ENCODE measurements around the gene FADS6. TPM values are rescaled to one million over a fixed set of nuclear protein-coding genes. Genes with fewer than 3 reads are reported as not detected.

Gene FADS6, protein sequence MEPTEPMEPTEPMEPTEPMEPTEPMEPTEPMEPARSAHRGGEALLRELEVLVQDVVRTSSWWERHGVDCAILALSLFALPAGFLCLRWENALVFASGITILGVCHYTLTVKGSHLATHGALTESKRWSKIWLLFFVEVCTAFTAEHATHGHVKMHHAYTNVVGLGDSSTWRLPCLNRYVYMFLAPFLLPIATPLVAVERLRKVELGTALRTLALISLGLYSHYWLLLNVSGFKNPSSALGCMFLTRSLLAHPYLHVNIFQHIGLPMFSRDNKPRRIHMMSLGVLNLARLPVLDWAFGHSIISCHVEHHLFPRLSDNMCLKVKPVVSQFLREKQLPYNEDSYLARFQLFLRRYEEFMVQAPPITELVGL
- total RNA-seq = not detected
- polyA plus RNA-seq = 0.05 TPM
- long read RNA-seq, donor 1 = 0 reads
- long read RNA-seq, donor 2 = 0 reads
- long read RNA-seq, donor 3 = 0 reads
- long read RNA-seq, donor 4 = 0 reads

- ATAC-seq (peak; percentile 59 to 66), DNase-seq (no peak)
- no peaks in the 10 kb centered on the region for H3K9me3 ChIP-seq (ENCODE audit: control insufficient read depth, low read length)
- H3K4me3 ChIP-seq (ENCODE audit: low read length) = peak within 1 kb of the TSS; percentile 43
- intact Hi-C loops (cut with DNase I) = no loop called here
- no peak within 1 kb of the TSS for H3K27ac ChIP-seq (ENCODE audit: low read length)
- H3K4me1 ChIP-seq (ENCODE audit: control insufficient read depth, insufficient read depth, low read length) = peaks cover 2% of the 10 kb centered on the region
- 3% methylated on average over 86 of the region's 86 CpGs for WGBS
- H3K27me3 ChIP-seq (ENCODE audit: control insufficient read depth, insufficient read depth) = no peaks in the 10 kb centered on the region
These were observed at the start of gene FADS6 for GRCh38 chr17:74892974-74893911. TSS of gene FADS6 (minus strand) at chr17:74893633. CDS start at chr17:74893595, 38 bp downstream.

- no peaks in the 10 kb centered on the region for H3K4me1 ChIP-seq (ENCODE audit: control insufficient read depth, insufficient read depth, low read length)
- H3K9me3 ChIP-seq (ENCODE audit: control insufficient read depth, low read length) = no peaks in the 10 kb centered on the region
- intact Hi-C loops (cut with DNase I) = no loop called here
- 78% methylated on average over 21 of the region's 21 CpGs for WGBS
- ATAC-seq (no peak), DNase-seq (no peak)
- H3K4me3 ChIP-seq (ENCODE audit: low read length) = no peak overlapping the region
- no peaks in the 10 kb centered on the region for H3K27me3 ChIP-seq (ENCODE audit: control insufficient read depth, insufficient read depth)
- H3K27ac ChIP-seq (ENCODE audit: low read length) = no peak overlapping the region
These were observed 47.8 kb upstream of the FADS6 start for GRCh38 chr17:74941128-74941725.

DNA sequence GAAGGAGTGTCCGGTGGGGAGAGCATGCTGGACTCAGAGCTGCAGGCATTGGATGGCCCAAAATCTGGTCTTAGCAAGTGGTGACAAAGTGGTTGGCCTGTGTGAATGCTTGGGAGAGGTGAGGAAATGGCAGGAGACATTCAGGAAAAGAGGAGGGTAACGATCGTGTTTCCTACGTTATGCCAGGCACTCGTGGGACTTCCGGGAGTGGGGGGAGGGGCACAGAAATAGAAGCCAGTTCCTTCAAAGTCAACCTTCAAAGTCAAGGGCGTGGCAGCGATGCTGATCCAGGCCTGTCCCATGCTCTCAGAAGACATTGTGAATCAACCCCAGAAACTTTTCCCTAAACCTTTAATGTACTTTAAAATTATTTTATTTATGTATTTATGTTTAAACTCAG lies 46.1 kb upstream of the FADS6 start:
- no peaks in the 10 kb centered on the region for H3K27me3 ChIP-seq (ENCODE audit: control insufficient read depth, insufficient read depth)
- no peak overlapping the region for H3K27ac ChIP-seq (ENCODE audit: low read length)
- DNase-seq (no peak), ATAC-seq (no peak)
- no peaks in the 10 kb centered on the region for H3K4me1 ChIP-seq (ENCODE audit: control insufficient read depth, insufficient read depth, low read length)
- H3K9me3 ChIP-seq (ENCODE audit: control insufficient read depth, low read length) = no peaks in the 10 kb centered on the region
- intact Hi-C loops (cut with DNase I) = no loop called here
- 47% methylated on average over 8 of the region's 8 CpGs for WGBS
- H3K4me3 ChIP-seq (ENCODE audit: low read length) = no peak overlapping the region

GRCh38 chr17:74938194-74938950 lies 44.9 kb upstream of the FADS6 start:
- ATAC-seq (no peak), DNase-seq (no peak)
- WGBS = 46% methylated on average over 8 of the region's 8 CpGs
- intact Hi-C loops (cut with DNase I) = no loop called here
- H3K4me1 ChIP-seq (ENCODE audit: control insufficient read depth, insufficient read depth, low read length) = no peaks in the 10 kb centered on the region
- H3K27ac ChIP-seq (ENCODE audit: low read length) = no peak overlapping the region
- H3K27me3 ChIP-seq (ENCODE audit: control insufficient read depth, insufficient read depth) = no peaks in the 10 kb centered on the region
- H3K4me3 ChIP-seq (ENCODE audit: low read length) = no peak overlapping the region
- no peaks in the 10 kb centered on the region for H3K9me3 ChIP-seq (ENCODE audit: control insufficient read depth, low read length)

DNA sequence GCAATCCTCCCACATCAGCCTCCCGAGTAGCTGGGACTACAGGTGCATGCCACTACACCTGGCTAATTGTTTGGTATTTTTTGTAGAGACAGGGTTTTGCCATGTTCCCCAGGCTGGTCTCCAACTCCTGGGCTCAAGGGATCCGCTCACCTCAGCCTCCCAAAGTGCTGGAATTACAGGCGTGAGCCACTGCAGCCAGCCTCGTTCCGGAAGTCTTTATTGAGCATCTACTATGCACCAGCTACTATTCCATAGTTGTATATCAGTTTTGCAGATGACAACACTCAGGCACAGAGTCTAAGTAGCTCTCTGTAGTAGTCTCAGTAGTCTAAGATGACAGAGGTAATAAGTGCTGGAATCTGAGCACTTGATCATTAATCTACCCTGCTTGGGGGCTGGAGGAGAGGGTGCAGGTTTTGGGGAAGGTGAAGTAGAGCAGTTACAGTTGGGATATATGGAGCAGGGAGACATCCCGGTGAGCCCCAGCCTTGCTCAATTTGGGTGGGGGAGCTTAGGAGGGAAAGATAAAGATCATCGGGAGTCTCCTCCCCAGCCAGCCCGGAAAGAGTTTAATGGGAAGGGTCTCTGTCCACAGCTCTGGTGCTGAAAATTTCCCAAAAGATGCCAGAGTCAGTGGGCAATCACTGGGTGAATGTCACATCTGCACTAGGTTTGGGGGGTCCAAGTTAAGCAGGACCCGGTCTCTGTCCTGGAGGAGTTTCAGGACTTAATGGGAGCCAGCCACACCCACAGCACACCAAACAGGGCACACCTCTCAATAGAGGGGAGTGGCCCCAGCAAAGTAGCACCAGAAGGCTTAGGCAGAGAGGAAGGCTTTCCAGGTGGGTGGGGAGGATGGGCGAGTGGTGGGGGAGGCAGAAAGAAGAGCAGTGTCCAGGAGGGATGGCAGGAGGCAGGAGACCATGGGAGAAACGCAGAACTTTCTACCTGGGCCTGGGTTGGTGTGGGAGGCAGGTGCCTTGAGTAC lies 43.9 kb upstream of the FADS6 start:
- ATAC-seq (no peak), DNase-seq (no peak)
- no peaks in the 10 kb centered on the region for H3K27me3 ChIP-seq (ENCODE audit: control insufficient read depth, insufficient read depth)
- no peaks in the 10 kb centered on the region for H3K9me3 ChIP-seq (ENCODE audit: control insufficient read depth, low read length)
- no peak overlapping the region for H3K4me3 ChIP-seq (ENCODE audit: low read length)
- WGBS = 51% methylated on average over 11 of the region's 11 CpGs
- H3K4me1 ChIP-seq (ENCODE audit: control insufficient read depth, insufficient read depth, low read length) = no peaks in the 10 kb centered on the region
- intact Hi-C loops (cut with DNase I) = no loop called here
- H3K27ac ChIP-seq (ENCODE audit: low read length) = no peak overlapping the region

GRCh38 chr17:74936470-74936799 lies 43.0 kb upstream of the FADS6 start:
- H3K4me1 ChIP-seq (ENCODE audit: control insufficient read depth, insufficient read depth, low read length) = no peaks in the 10 kb centered on the region
- intact Hi-C loops (cut with DNase I) = no loop called here
- 14% methylated on average over 12 of the region's 12 CpGs for WGBS
- no peaks in the 10 kb centered on the region for H3K9me3 ChIP-seq (ENCODE audit: control insufficient read depth, low read length)
- H3K27ac ChIP-seq (ENCODE audit: low read length) = no peak overlapping the region
- ATAC-seq (no peak), DNase-seq (no peak)
- H3K4me3 ChIP-seq (ENCODE audit: low read length) = no peak overlapping the region
- no peaks in the 10 kb centered on the region for H3K27me3 ChIP-seq (ENCODE audit: control insufficient read depth, insufficient read depth)

GRCh38 chr17:74935585-74936469 lies 42.4 kb upstream of the FADS6 start, which contains the start of gene OTOP3:
TSS of gene OTOP3 (plus strand) at chr17:74935898. CDS start at chr17:74935922, 24 bp downstream.
- Histone ChIP-seq H3K27me3 (ENCODE audit: control insufficient read depth, insufficient read depth) (no peaks in the 10 kb centered on the region), H3K4me1 (ENCODE audit: control insufficient read depth, insufficient read depth, low read length) (no peaks in the 10 kb centered on the region), H3K4me3 (ENCODE audit: low read length) (no peak within 1 kb of the TSS), H3K9me3 (ENCODE audit: control insufficient read depth, low read length) (no peaks in the 10 kb centered on the region), H3K27ac (ENCODE audit: low read length) (no peak within 1 kb of the TSS)
- intact Hi-C loops (cut with DNase I) = no loop called here
- DNase-seq = peak in 1 of 3 donors; percentile 47
- WGBS = 4% methylated on average over 78 of the region's 78 CpGs
- peak in 1 of 2 donors; percentile 41 for ATAC-seq

DNA sequence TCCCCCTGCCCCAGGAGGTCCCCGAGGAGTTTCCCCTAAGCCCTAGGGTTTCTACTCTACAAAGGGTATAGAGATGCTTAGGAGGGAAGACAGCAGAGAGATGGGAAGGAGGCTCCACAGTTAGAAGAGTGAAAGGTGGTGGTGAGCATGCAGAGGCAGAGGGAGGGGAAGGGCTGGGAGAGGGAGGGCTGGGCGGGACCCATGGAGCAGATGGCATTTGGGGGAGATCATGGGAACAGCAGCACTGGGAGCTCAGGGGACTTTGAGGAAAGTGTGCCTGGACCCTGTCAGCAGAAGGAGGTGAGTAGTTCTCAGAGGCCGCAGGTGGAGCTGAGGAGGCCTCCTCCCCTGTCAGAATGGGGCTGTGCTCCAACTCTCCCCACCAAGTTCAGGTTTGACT lies 41.6 kb upstream of the FADS6 start:
- H3K9me3 ChIP-seq (ENCODE audit: control insufficient read depth, low read length) = no peaks in the 10 kb centered on the region
- no peak for DNase-seq
- ATAC-seq = no peak
- H3K4me1 ChIP-seq (ENCODE audit: control insufficient read depth, insufficient read depth, low read length) = no peaks in the 10 kb centered on the region
- intact Hi-C loops (cut with DNase I) = no loop called here
- H3K27ac ChIP-seq (ENCODE audit: low read length) = no peak overlapping the region
- WGBS = 54% methylated on average over 3 of the region's 3 CpGs
- no peak overlapping the region for H3K4me3 ChIP-seq (ENCODE audit: low read length)
- no peaks in the 10 kb centered on the region for H3K27me3 ChIP-seq (ENCODE audit: control insufficient read depth, insufficient read depth)

DNA sequence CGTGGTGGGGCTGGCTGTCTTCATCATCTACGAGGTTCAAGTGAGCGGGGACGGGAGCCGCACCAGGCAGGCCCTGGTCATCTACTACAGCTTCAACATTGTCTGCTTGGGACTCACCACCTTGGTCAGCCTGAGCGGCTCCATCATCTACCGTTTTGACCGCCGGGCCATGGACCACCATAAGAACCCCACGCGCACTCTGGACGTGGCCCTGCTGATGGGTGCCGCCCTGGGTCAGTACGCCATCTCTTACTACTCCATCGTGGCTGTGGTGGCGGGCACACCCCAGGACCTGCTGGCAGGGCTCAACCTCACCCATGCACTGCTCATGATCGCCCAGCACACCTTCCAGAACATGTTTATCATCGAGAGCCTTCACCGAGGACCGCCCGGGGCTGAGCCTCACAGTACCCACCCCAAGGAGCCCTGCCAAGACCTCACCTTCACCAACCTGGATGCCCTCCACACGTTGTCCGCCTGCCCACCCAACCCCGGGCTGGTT lies 37.2 kb upstream of the FADS6 start:
- Histone ChIP-seq H3K27me3 (ENCODE audit: control insufficient read depth, insufficient read depth) (no peaks in the 10 kb centered on the region), H3K27ac (ENCODE audit: low read length) (no peak overlapping the region), H3K4me3 (ENCODE audit: low read length) (no peak overlapping the region), H3K9me3 (ENCODE audit: control insufficient read depth, low read length) (no peaks in the 10 kb centered on the region), H3K4me1 (ENCODE audit: control insufficient read depth, insufficient read depth, low read length) (no peaks in the 10 kb centered on the region)
- intact Hi-C loops (cut with DNase I) = no loop called here
- ATAC-seq (no peak), DNase-seq (no peak)
- 86% methylated on average over 24 of the region's 24 CpGs for WGBS
